HepG2 (cell line): ENCODE results near the gene CALD1. TPM values are rescaled to one million over a fixed set of nuclear protein-coding genes. Genes with fewer than 3 reads are reported as not detected.

Source experiments
- ATAC-seq: fragments of 200-7000 bp; cut with Tn5 transposase; 3 replicates; pipeline ENCODE4 v1.9.1; 2020; ENCODE audit warnings: mild to moderate bottlenecking, moderate library complexity
- BruUV-seq: library from RNA; stranded (reverse); fragments of 400-500 nt; replicated peaks from 2 replicates; lab custom pipeline; 2021; lab: Mats Ljungman, UMichigan
- CTCF ChIA-PET: fragments of 300-600 bp; formaldehyde crosslinking; extraction: SDS; loops from one replicate; lab custom pipeline; 2021; ENCODE audit warnings: low total read pairs, inconsistent platforms, low intra/inter-chr PET ratio; lab: Yijun Ruan, JAX
- POLR2A ChIA-PET: fragments of 350-600 bp; sonication (Branson Sonifier 250); formaldehyde crosslinking; loops from one replicate; lab custom pipeline; 2020; ENCODE audit warnings: antibody characterized with exemption, inconsistent platforms; lab: Yijun Ruan, JAX
- DNase-seq: peaks from one replicate; pipeline ENCODE4 v3.0.0-alpha.2; 2015; ENCODE audit warnings: low spot score
- FAIRE-seq: peaks from 3 replicates; lab custom pipeline; 2011; peaks lifted over from hg19 to GRCh38; lab: Jason Lieb, UNC
- H2AFZ ChIP-seq: one replicate; pipeline ENCODE4 v1.6.1; 2011; ENCODE audit warnings: low read length, inconsistent platforms
- H3K27ac ChIP-seq: fragments of 300-600 bp; 3 replicates; pipeline ENCODE4 v1.8.0; 2011; ENCODE audit warnings: mixed run types, mild to moderate bottlenecking, mixed read lengths, low read length, inconsistent platforms; ENCODE audit not compliant: insufficient read depth; ENCODE audit errors: extremely low read length
- H3K27me3 ChIP-seq, 2 experiments: fragments of 200-600 bp in 1 of 2; 2 replicates in 1 of 2; 3 replicates in 1 of 2; pipeline versions ENCODE4 v1.6.0 to v1.8.0; 2011; ENCODE audit warnings: low read length in 2 of 2, mild to moderate bottlenecking in 2 of 2, moderate library complexity in 2 of 2, inconsistent platforms in 1 of 2; ENCODE audit not compliant: insufficient read depth in 2 of 2, control insufficient read depth in 1 of 2
- H3K36me3 ChIP-seq, 2 experiments: fragments of 200-600 bp in 1 of 2; replicated peaks in 1 of 2; 2 replicates in 1 of 2; 3 replicates in 1 of 2; pipeline versions ENCODE4 v1.5.1 to v1.8.0; 2011; ENCODE audit warnings: low read length in 2 of 2, inconsistent platforms in 1 of 2; ENCODE audit not compliant: insufficient read depth in 2 of 2, control insufficient read depth in 1 of 2
- H3K4me1 ChIP-seq: 2 replicates; pipeline ENCODE4 v1.5.1; 2012; ENCODE audit warnings: low read length, inconsistent platforms; ENCODE audit not compliant: insufficient read depth
- H3K4me2 ChIP-seq: 2 replicates; pipeline ENCODE4 v1.6.0; 2011; ENCODE audit warnings: low read depth, low read length, inconsistent platforms
- H3K4me3 ChIP-seq, 3 experiments: fragments of 200-600 bp in 1 of 3; sonication (generic), shearing (Covaris generic) in 1 of 3; replicated peaks in 1 of 3; 2 replicates each; pipeline ENCODE4 v1.5.1; 2011 to 2016; ENCODE audit warnings: low read length in 3 of 3, inconsistent platforms in 2 of 3, low read depth in 2 of 3, mild to moderate bottlenecking in 2 of 3, control low read depth in 1 of 3, mixed read lengths in 1 of 3; ENCODE audit not compliant: insufficient read depth in 1 of 3
- H3K79me2 ChIP-seq: one replicate; pipeline ENCODE4 v1.6.1; 2011; ENCODE audit warnings: low read length, inconsistent platforms; ENCODE audit not compliant: insufficient read depth
- H3K9ac ChIP-seq: 2 replicates; pipeline ENCODE4 v1.6.0; 2011; ENCODE audit warnings: mild to moderate bottlenecking, low read depth, low read length, inconsistent platforms; ENCODE audit not compliant: insufficient read depth
- H3K9me3 ChIP-seq: 2 replicates; pipeline ENCODE4 v1.5.1; 2012; ENCODE audit warnings: mild to moderate bottlenecking, low read length
- H4K20me1 ChIP-seq: 2 replicates; pipeline ENCODE4 v1.6.0; 2011; ENCODE audit warnings: inconsistent platforms, mild to moderate bottlenecking, low read length, moderate library complexity; ENCODE audit not compliant: insufficient read depth
- ADNP ChIP-seq: sonication (generic); formaldehyde crosslinking; IDR thresholded peaks from 2 replicates; pipeline ENCODE4 v1.4.0; 2020; ENCODE audit warnings: missing genetic modification reagents
- ELF4 ChIP-seq: sonication (generic); formaldehyde crosslinking; IDR thresholded peaks from 2 replicates; pipeline ENCODE4 v1.5.0; 2020; ENCODE audit warnings: missing genetic modification reagents, mild to moderate bottlenecking, moderate library complexity, borderline replicate concordance
- FOXA3 ChIP-seq: IDR thresholded peaks from 2 replicates; pipeline ENCODE4 v1.6.1; 2016; ENCODE audit warnings: missing genetic modification reagents, missing compliant biosample characterization
- HIC2 ChIP-seq: sonication (generic); formaldehyde crosslinking; IDR thresholded peaks from 2 replicates; pipeline ENCODE4 v1.9.0; 2022; ENCODE audit warnings: low read depth, missing genetic modification reagents
- MYPOP ChIP-seq: sonication (generic); formaldehyde crosslinking; IDR thresholded peaks from 2 replicates; pipeline ENCODE4 v1.8.1; 2023; ENCODE audit warnings: mild to moderate bottlenecking, moderate library complexity, missing genetic modification reagents
- PHB2 ChIP-seq: fragments of 450-650 bp; IDR thresholded peaks from 2 replicates; pipeline ENCODE4 v1.6.1; 2018; ENCODE audit not compliant: partially characterized antibody
- PRDM15 ChIP-seq: sonication (generic); formaldehyde crosslinking; IDR thresholded peaks from 2 replicates; pipeline ENCODE4 v1.4.0; 2020; ENCODE audit warnings: missing genetic modification reagents
- SNAPC5 ChIP-seq: sonication (generic); formaldehyde crosslinking; IDR thresholded peaks from 2 replicates; pipeline ENCODE4 v1.8.1; 2023; ENCODE audit warnings: mild to moderate bottlenecking, missing genetic modification reagents, borderline replicate concordance
- SOX6 ChIP-seq, 2 experiments: fragments of 450-650 bp in 1 of 2; sonication (generic) in 1 of 2; formaldehyde crosslinking in 1 of 2; IDR thresholded peaks; 2 replicates each; pipeline versions ENCODE4 v1.4.0 to v1.6.1; 2017 to 2020; ENCODE audit warnings: antibody characterized with exemption in 1 of 2, mild to moderate bottlenecking in 1 of 2, missing genetic modification reagents in 1 of 2
- ZNF12 ChIP-seq: sonication (generic); formaldehyde crosslinking; IDR thresholded peaks from 2 replicates; pipeline ENCODE4 v1.5.0; 2020; ENCODE audit warnings: missing genetic modification reagents
- ZNF160 ChIP-seq: sonication (generic); formaldehyde crosslinking; IDR thresholded peaks from 2 replicates; pipeline ENCODE4 v1.8.0; 2022; ENCODE audit warnings: mild to moderate bottlenecking, inconsistent platforms, missing genetic modification reagents
- ZNF598 ChIP-seq: sonication (generic); formaldehyde crosslinking; IDR thresholded peaks from 2 replicates; pipeline ENCODE4 v1.5.1; 2020; ENCODE audit warnings: mild to moderate bottlenecking, missing genetic modification reagents, borderline replicate concordance
- WGBS: methylation state at CpG from one replicate; pipeline ENCODE4 v1.1.6; 2017; ENCODE audit warnings: low lambda C conversion rate; 5-methylcytosine and 5-hydroxymethylcytosine counted together
- in situ Hi-C: cut with HindIII; loops from 2 replicates; pipeline ENCODE4 v1.10.0; 2017; ENCODE audit warnings: low pct_unique_long_range_greater_than_20kb; ENCODE audit not compliant: extremely low pct_ligation_motif_present
- intact Hi-C: fragments of 100-400 bp; cut with micrococcal nuclease; formaldehyde crosslinking; loops from one replicate; pipeline ENCODE4 v1.10.0; 2022; ENCODE audit not compliant: unreplicated experiment
- polyA plus RNA-seq, 8 experiments: library from polyadenylated mRNA; depleted of rRNA in 3 of 8; stranded (reverse) in 7 of 8; unstranded in 1 of 8; fragments of >200 nt; fragmentation: Illumina TruSeq in 4 of 8; extraction: Trizol in 4 of 8; gene quantifications; 2 replicates each; pipeline versions ENCODE4 v1.2.1 to v1.2.3, GENCODE V29; 2011 to 2016; ENCODE audit warnings: low read depth in 4 of 8, missing spikeins in 1 of 8, mixed read lengths in 1 of 8; ENCODE audit not compliant: insufficient read depth in 1 of 8
- total RNA-seq, 5 experiments: library from RNA; depleted of rRNA; stranded (reverse); fragments of >200 nt; fragmentation: Illumina TruSeq; extraction: Trizol; gene quantifications; 2 replicates each; pipeline ENCODE4 v1.2.3, GENCODE V29; 2016; ENCODE audit warnings: low read depth in 1 of 5
- TF ChIP-seq, protein P1 (sequence below): sonication (generic); formaldehyde crosslinking; IDR thresholded peaks from 2 replicates; pipeline ENCODE4 v1.4.0; 2020; ENCODE audit warnings: low read depth, missing genetic modification reagents

CALD1 gene
- total and polyA plus RNA-seq, 2 of the 13 experiments (the other 11 are each of a cell fraction or from before 2014, with no cell fraction given): 53.0 to 112 TPM

DNA sequence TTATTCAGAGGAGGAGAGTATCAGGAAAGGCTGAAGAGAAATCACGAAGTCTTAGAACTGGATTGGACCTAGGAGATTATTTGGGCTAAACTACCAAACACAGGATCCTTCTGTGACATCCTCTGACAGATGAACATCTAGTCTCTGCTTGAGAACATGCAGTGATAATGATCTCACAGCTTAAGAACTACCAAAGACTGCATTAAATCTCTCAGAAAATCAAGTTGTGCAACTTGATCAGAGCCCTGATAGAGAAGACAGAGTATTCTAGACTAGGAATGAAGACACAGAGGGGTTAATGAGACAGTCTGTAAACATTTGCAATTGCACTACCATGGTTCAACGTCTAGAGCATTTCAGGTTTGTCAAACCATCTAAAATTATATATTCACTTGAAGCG, 169.7 kb downstream of the CALD1 start:
- DNase-seq (no peak), FAIRE-seq (no peak), ATAC-seq (no peak)
- Histone ChIP-seq H3K79me2 (no peaks in the 10 kb centered on the region), H3K27ac (no peak overlapping the region), H2AFZ (no peak overlapping the region), H4K20me1 (no peaks in the 10 kb centered on the region), H3K9me3 (no peaks in the 10 kb centered on the region), H3K9ac (no peak overlapping the region), H3K4me1 (peaks cover 14% of the 10 kb centered on the region), H3K4me3 (no peak overlapping the region), H3K27me3 (no peaks in the 10 kb centered on the region), H3K36me3 (peaks cover 9 to 70% of the 10 kb centered on the region in 2 experiments), H3K4me2 (no peak overlapping the region)
- 95% methylated on average over 3 of the region's 3 CpGs for WGBS
- POLR2A ChIA-PET: no interaction called here
- no TSS peak for BruUV-seq
- CTCF ChIA-PET: no interaction called here
- intact Hi-C loops (loop anchor here (10.0 kb wide), 1 partner anchor 224 kb away; no protein-coding TSS in a partner anchor), in situ Hi-C loops (no loop called here)
- TF ChIP-seq HIC2 (CRISPR knock-in tag) (no peak), SNAPC5 (CRISPR knock-in tag) (no peak), ADNP (no peak), ELF4 (CRISPR knock-in tag) (no peak), PRDM15 (no peak), ZNF12 (CRISPR knock-in tag) (no peak), PHB2 (no peak), FOXA3 (no peak), SOX6 (IDR thresholded peaks at IDR 0.05) (no peak), SOX6 (CRISPR knock-in tag; IDR thresholded peaks at IDR 0.05) (no peak), MYPOP (no peak), ZNF598 (CRISPR knock-in tag) (no peak), ZNF160 (CRISPR knock-in tag) (no peak)
- TF ChIP-seq, protein P1, sequence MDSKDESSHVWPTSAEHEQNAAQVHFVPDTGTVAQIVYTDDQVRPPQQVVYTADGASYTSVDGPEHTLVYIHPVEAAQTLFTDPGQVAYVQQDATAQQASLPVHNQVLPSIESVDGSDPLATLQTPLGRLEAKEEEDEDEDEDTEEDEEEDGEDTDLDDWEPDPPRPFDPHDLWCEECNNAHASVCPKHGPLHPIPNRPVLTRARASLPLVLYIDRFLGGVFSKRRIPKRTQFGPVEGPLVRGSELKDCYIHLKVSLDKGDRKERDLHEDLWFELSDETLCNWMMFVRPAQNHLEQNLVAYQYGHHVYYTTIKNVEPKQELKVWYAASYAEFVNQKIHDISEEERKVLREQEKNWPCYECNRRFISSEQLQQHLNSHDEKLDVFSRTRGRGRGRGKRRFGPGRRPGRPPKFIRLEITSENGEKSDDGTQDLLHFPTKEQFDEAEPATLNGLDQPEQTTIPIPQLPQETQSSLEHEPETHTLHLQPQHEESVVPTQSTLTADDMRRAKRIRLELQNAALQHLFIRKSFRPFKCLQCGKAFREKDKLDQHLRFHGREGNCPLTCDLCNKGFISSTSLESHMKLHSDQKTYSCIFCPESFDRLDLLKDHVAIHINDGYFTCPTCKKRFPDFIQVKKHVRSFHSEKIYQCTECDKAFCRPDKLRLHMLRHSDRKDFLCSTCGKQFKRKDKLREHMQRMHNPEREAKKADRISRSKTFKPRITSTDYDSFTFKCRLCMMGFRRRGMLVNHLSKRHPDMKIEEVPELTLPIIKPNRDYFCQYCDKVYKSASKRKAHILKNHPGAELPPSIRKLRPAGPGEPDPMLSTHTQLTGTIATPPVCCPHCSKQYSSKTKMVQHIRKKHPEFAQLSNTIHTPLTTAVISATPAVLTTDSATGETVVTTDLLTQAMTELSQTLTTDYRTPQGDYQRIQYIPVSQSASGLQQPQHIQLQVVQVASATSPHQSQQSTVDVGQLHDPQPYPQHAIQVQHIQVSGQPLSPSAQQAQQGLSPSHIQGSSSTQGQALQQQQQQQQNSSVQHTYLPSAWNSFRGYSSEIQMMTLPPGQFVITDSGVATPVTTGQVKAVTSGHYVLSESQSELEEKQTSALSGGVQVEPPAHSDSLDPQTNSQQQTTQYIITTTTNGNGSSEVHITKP (CRISPR knock-in tag): no peak
